ENCODE results near the gene EEFSEC.

GRCh38 chr3:128329491-128330213, 176.4 kb downstream of the EEFSEC start:
- TF ChIP-seq CTCF (IDR thresholded peaks at IDR 0.05) (no peak), POLR2A (IDR thresholded peaks at IDR 0.05) (no peak), POLR2AphosphoS5 (IDR thresholded peaks at IDR 0.05) (no peak)

Measured in breast epithelium (tissue), 3 donors.